ENCODE results near the gene FEM1C. TPM values are rescaled to one million over a fixed set of nuclear protein-coding genes. Genes with fewer than 3 reads are reported as not detected.

Gene FEM1C, protein sequence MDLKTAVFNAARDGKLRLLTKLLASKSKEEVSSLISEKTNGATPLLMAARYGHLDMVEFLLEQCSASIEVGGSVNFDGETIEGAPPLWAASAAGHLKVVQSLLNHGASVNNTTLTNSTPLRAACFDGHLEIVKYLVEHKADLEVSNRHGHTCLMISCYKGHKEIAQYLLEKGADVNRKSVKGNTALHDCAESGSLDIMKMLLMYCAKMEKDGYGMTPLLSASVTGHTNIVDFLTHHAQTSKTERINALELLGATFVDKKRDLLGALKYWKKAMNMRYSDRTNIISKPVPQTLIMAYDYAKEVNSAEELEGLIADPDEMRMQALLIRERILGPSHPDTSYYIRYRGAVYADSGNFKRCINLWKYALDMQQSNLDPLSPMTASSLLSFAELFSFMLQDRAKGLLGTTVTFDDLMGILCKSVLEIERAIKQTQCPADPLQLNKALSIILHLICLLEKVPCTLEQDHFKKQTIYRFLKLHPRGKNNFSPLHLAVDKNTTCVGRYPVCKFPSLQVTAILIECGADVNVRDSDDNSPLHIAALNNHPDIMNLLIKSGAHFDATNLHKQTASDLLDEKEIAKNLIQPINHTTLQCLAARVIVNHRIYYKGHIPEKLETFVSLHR
- total RNA-seq (2012; rRNA removed), result 21.5 and 30.3 TPM in 2 replicates
- 5.3 and 6.3 TPM in 2 replicates for polyA plus RNA-seq (2012; rRNA removed)
- polyA plus RNA-seq (2012; cell fraction: cytosol; rRNA removed), result 1.4 TPM in 2 replicates
- polyA plus RNA-seq (2012; cell fraction: nucleus; rRNA removed; ENCODE audit: low replicate concordance), result 1.2 and 11.4 TPM in 2 replicates
- percentile 90 among the genes with signal in this experiment for Bru-seq, nascent RNA
- BruChase-seq, experiment 1, labeled RNA remaining after a 6-hour chase, result percentile 53 among the genes with signal in this experiment
- BruChase-seq, experiment 2, labeled RNA remaining after a 2-hour chase, result percentile 88 among the genes with signal in this experiment
- long read RNA-seq, full-length matches to known transcripts, result 18 of 19 reads
- long read RNA-seq, partial matches to known transcripts, result 1 of 19 reads
- long read RNA-seq, other reads (novel, unspliced or antisense), result 0 of 19 reads

DNA sequence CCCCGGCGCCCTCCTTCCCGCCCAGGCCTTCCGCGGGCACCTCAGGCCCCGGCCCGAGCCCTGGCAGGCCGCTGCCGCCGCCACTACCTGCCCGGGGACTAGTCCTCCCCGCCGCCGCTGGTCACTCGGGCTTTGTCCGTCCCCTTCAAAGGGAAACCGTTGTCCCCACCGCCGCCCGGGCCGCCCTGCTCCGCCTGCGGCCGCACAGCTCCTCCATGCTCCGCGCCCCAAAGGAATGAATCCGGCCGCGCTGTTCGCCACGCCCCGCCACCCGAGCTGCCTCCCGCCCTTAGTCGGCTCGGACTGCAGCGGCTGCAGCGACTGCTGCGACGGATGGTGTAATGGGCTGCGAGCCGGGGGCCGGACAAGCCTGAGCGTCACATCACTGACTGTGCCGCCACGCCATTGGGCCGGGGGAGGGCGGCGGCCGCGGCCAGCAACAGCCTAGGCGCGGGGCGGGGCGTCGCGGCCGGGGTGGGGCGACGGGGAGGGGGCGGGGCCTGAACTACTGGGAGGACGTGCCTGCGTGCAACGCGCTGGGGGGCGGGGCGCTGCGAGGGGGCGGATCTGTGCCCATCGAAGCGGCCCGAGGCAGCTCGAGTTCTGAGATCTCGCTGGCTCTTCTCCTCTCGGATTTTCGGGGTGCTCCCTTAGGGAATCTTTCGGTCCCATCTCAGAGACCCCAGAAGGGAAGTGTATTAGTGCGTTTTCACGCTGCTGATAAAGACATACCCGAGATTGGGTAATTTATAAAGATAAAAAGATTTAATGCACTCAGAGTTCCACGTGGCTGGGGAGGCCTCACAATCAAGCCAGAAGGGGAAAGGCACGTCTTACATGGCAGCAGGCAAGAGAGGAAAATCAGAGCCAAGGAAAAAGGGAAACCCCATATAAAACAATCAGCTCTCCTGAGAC, at the start of gene FEM1C:
TSS of gene FEM1C (minus strand) at position 340 of the 915 bp plus-strand sequence. CDS start 1,282 bp downstream, outside the sequence.
- H4K8ac ChIP-seq (ENCODE audit: low read depth in 2 of 2, low read length in 2 of 2), result peak within 1 kb of the TSS; percentile 91 to 97
- H2BK5ac ChIP-seq (ENCODE audit: low read depth, low read length, poor library complexity, severe bottlenecking), result peak within 1 kb of the TSS; percentile 90
- WGBS, 2 experiments (ENCODE audit: extremely low coverage in 2 of 2, insufficient read length in 1 of 2), result 1% methylated on average over 17 of the region's 82 CpGs; no CpG with 5 or more reads in 1 of the 2 experiments
- H2BK120ac ChIP-seq (ENCODE audit: low read depth, low read length), result peak within 1 kb of the TSS; percentile 84
- peak within 1 kb of the TSS; percentile 92 for H2AFZ ChIP-seq (replicated peaks; ENCODE audit: low read length, poor library complexity)
- ATAC-seq (ENCODE audit: low read depth) (peak; percentile 97), DNase-seq (peak; percentile 97)
- 0 out of 3 replicates have a peak within 1 kb of the TSS, but pooled peaks have one; percentile 32 for H2BK15ac ChIP-seq (ENCODE audit: low read depth, low read length)
- peak within 1 kb of the TSS; percentile 65 for H4K91ac ChIP-seq (ENCODE audit: insufficient read depth, low read depth, low read length)
- H3K18ac ChIP-seq (ENCODE audit: low read depth, low read length), result peak within 1 kb of the TSS; percentile 83
- peak within 1 kb of the TSS; percentile 78 for H4K5ac ChIP-seq (ENCODE audit: low read depth, low read length)
- peak within 1 kb of the TSS; percentile 92 for H3K27ac ChIP-seq (ENCODE audit: insufficient read depth, low read length)
- peaks cover 2% of the 10 kb centered on the region; the same call in 1 of the 2 replicates for H3K4me1 ChIP-seq (ENCODE audit: control insufficient read depth, insufficient read depth, low read length)
- peak within 1 kb of the TSS; percentile 87 for H2AK5ac ChIP-seq (ENCODE audit: low read depth, low read length)
- intact Hi-C loops (cut with micrococcal nuclease) (loop anchor here (1.0 to 10.0 kb wide), 3 partner anchors 117 to 290 kb away; no protein-coding TSS in a partner anchor), dilution Hi-C loops (cut with HindIII; ENCODE audit: low sequenced_read_pairs, unreplicated experiment) (no loop called here), in situ Hi-C loops (cut with MboI; ENCODE audit: low sequenced_read_pairs) (no loop called here)
- H3K79me1 ChIP-seq (ENCODE audit: low read depth in 1 of 2, low read length in 2 of 2), result peaks cover 0 to 20% of the 10 kb centered on the region in 2 experiments; a peak in 2 of 4 replicates
- peaks cover 3% of the 10 kb centered on the region; the same call in 1 of the 2 replicates for H3K9me1 ChIP-seq (ENCODE audit: insufficient read depth, low read length)
- H3K56ac ChIP-seq (ENCODE audit: extremely low read depth, insufficient read depth, low read length), result peak within 1 kb of the TSS; percentile 80
- peak within 1 kb of the TSS; percentile 95 for H3K9ac ChIP-seq (ENCODE audit: low read depth, low read length)
- POLR2A ChIA-PET (ENCODE audit: unreplicated experiment), result no interaction called here
- H4K20me1 ChIP-seq (ENCODE audit: insufficient read depth, low read length), result peaks cover 42% of the 10 kb centered on the region; the same call in 1 of the 2 replicates
- peak within 1 kb of the TSS; percentile 98 for H2AK9ac ChIP-seq (replicated peaks; ENCODE audit: low read depth, low read length, poor library complexity)
- peak within 1 kb of the TSS; percentile 71 for H2BK20ac ChIP-seq (ENCODE audit: low read depth, low read length)
- peak within 1 kb of the TSS; percentile 81 for H3K23ac ChIP-seq (ENCODE audit: low read depth, low read length)
- H3K36me3 ChIP-seq (ENCODE audit: control insufficient read depth, insufficient read depth, low read length), result peaks cover 5% of the 10 kb centered on the region
- CTCF ChIA-PET, result interaction anchor here (0.6 to 1.4 kb wide), 2 partner anchors 19 to 235 kb away, joined by 3 to 6 read pairs; no protein-coding TSS in a partner anchor
- H3K14ac ChIP-seq (replicated peaks; ENCODE audit: low read depth, low read length), result peak within 1 kb of the TSS; percentile 94
- H3K4ac ChIP-seq (ENCODE audit: low read depth, low read length), result peak within 1 kb of the TSS; percentile 90
- peak within 1 kb of the TSS; percentile 99 for H3K4me2 ChIP-seq (ENCODE audit: low read depth, low read length)
- peaks cover 6% of the 10 kb centered on the region for H3K9me3 ChIP-seq (ENCODE audit: control insufficient read depth, insufficient read depth, low read length)
- no TSS peak for BruUV-seq (replicated peaks)
- no peaks in the 10 kb centered on the region for H3K27me3 ChIP-seq (ENCODE audit: control insufficient read depth, insufficient read depth, low read length)
- peak within 1 kb of the TSS; percentile 86 for H3K4me3 ChIP-seq (ENCODE audit: insufficient read depth, low read depth, low read length)
- peak; percentile 10 for TF ChIP-seq RCOR1 (IDR thresholded peaks at IDR 0.05; ENCODE audit: insufficient replicate concordance, low read length)
- TF ChIP-seq MXI1 (IDR thresholded peaks at IDR 0.05; ENCODE audit: borderline replicate concordance, low read depth, low read length), result peak; percentile 93
- TF ChIP-seq RAD21 (IDR thresholded peaks at IDR 0.05; ENCODE audit: low read length), result no peak
- no peak for TF ChIP-seq SMC3 (IDR thresholded peaks at IDR 0.05; ENCODE audit: low read depth, low read length)
- peak; percentile 85 for TF ChIP-seq CEBPB (IDR thresholded peaks at IDR 0.05; ENCODE audit: low read depth, low read length)
- TF ChIP-seq, protein P1, sequence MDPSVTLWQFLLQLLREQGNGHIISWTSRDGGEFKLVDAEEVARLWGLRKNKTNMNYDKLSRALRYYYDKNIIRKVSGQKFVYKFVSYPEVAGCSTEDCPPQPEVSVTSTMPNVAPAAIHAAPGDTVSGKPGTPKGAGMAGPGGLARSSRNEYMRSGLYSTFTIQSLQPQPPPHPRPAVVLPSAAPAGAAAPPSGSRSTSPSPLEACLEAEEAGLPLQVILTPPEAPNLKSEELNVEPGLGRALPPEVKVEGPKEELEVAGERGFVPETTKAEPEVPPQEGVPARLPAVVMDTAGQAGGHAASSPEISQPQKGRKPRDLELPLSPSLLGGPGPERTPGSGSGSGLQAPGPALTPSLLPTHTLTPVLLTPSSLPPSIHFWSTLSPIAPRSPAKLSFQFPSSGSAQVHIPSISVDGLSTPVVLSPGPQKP (IDR thresholded peaks at IDR 0.05; ENCODE audit: borderline replicate concordance, low read depth, low read length), result no peak
- TF ChIP-seq NFE2L2 (IDR thresholded peaks at IDR 0.05; ENCODE audit: low read depth, low read length), result no peak
- TF ChIP-seq FOS (IDR thresholded peaks at IDR 0.05; ENCODE audit: low read depth, low read length), result no peak
- no peak for TF ChIP-seq CHD1 (IDR thresholded peaks at IDR 0.05; ENCODE audit: low read depth, low read length)
- TF ChIP-seq RFX5 (IDR thresholded peaks at IDR 0.05; ENCODE audit: low read depth, low read length), result no peak
- no peak for TF ChIP-seq BHLHE40 (IDR thresholded peaks at IDR 0.05; ENCODE audit: low read depth, low read length)
- peak; percentile 97 for TF ChIP-seq POLR2A (IDR thresholded peaks at IDR 0.05; ENCODE audit: low read depth, low read length)
